Epithelial cell of proximal tubule (primary cell): ENCODE measurements around the gene LRRC3B. TPM values are rescaled to one million over a fixed set of nuclear protein-coding genes. Genes with fewer than 3 reads are reported as not detected.

Experiments
- DNase-seq: peaks from one replicate; pipeline ENCODE4 v3.0.0-alpha.2; 2011; ENCODE audit warnings: low read depth
- H3K4me3 ChIP-seq: 2 replicates; pipeline ENCODE4 v1.5.1; 2011; ENCODE audit warnings: low read depth, mild to moderate bottlenecking, low read length
- CTCF ChIP-seq: conservative IDR thresholded peaks from 2 replicates; pipeline ENCODE4 v1.5.1; 2012; ENCODE audit warnings: low read depth, mild to moderate bottlenecking, low read length
- total RNA-seq: library from RNA; depleted of rRNA; stranded (reverse); fragments of >200 nt; gene quantifications from 2 replicates; pipeline ENCODE4 v1.2.3, GENCODE V29; 2015

Gene LRRC3B
- total RNA-seq, 1 donor from 2014 or later: not detected

- H3K4me3 ChIP-seq: no peak overlapping the region
- no peak for TF ChIP-seq CTCF
- no peak for DNase-seq
These were observed 135.4 kb downstream of the LRRC3B start for GRCh38 chr3:26757978-26758377.
